HCT116 (cell line): ENCODE measurements around the gene USP24.

Experiments used
- EZH2 ChIP-seq: fragments of 200-600 bp; sonication (generic); IDR thresholded peaks from 2 replicates; pipeline ENCODE4 v1.6.1; 2017; ENCODE audit warnings: antibody characterized with exemption, mixed run types
- EZH2phosphoT487 ChIP-seq: fragments of 200-600 bp; IDR thresholded peaks from 2 replicates; pipeline ENCODE4 v1.6.1; 2018; ENCODE audit warnings: antibody characterized with exemption, borderline replicate concordance
- POLR2A ChIP-seq: IDR thresholded peaks from 2 replicates; pipeline ENCODE4 v1.7.0; 2011; ENCODE audit warnings: borderline replicate concordance; ENCODE audit not compliant: insufficient read depth, insufficient read length; ENCODE audit errors: extremely low read depth
- POLR2AphosphoS5 ChIP-seq: IDR thresholded peaks from 2 replicates; pipeline ENCODE4 v1.6.1; 2011; ENCODE audit warnings: mild to moderate bottlenecking, low read depth, low read length, moderate library complexity
- RAD21 ChIP-seq: IDR thresholded peaks from 2 replicates; pipeline ENCODE4 v1.6.1; 2012; ENCODE audit warnings: low read depth, mild to moderate bottlenecking
- YY1 ChIP-seq: IDR thresholded peaks from 2 replicates; pipeline ENCODE4 v1.6.1; 2011; ENCODE audit warnings: low read length, low read depth, moderate library complexity, mild to moderate bottlenecking; ENCODE audit not compliant: insufficient replicate concordance; ENCODE audit errors: extremely low read depth
- TF ChIP-seq, protein P1 (sequence below), 3 experiments: fragments of 200-600 bp in 1 of 3; sonication (generic) in 1 of 3; IDR thresholded peaks in 2 of 3; conservative IDR thresholded peaks in 1 of 3; 2 replicates each; pipeline ENCODE4 v1.5.1; 2012 to 2017; ENCODE audit warnings: low read depth in 2 of 3, low read length in 2 of 3, antibody characterized with exemption in 1 of 3, borderline replicate concordance in 1 of 3, control low read depth in 1 of 3, mild to moderate bottlenecking in 1 of 3, mixed read lengths in 1 of 3, mixed run types in 1 of 3, moderate library complexity in 1 of 3; ENCODE audit not compliant: insufficient read depth in 1 of 3
- TF ChIP-seq, protein P2 (sequence below): IDR thresholded peaks from 2 replicates; pipeline ENCODE4 v1.6.1; 2012
- TF ChIP-seq, protein P3 (sequence below): IDR thresholded peaks from 2 replicates; pipeline ENCODE4 v1.6.1; 2012; ENCODE audit warnings: low read depth
- TF ChIP-seq, protein P4 (sequence below): IDR thresholded peaks from 2 replicates; pipeline ENCODE4 v1.6.1; 2012

DNA sequence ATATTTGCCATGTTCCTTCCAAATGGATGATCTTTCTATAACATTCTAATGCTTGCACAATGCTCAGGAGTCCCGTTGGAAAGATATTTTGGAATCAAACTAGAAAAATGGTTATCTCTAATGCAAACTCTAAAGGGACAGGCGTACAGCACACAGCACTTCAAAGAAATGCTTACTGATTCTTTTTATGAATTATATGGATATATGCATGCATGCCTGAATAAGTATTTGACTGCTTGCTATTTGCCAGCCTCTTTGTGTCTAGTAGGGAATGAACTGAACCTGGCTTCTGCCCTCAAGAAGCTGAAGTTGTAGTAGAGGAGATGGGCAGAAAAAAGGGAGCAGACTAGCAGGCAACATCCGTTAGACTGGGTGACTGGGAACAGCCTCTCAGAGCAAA, 127.7 kb downstream of the USP24 start:
- TF ChIP-seq, protein P1, sequence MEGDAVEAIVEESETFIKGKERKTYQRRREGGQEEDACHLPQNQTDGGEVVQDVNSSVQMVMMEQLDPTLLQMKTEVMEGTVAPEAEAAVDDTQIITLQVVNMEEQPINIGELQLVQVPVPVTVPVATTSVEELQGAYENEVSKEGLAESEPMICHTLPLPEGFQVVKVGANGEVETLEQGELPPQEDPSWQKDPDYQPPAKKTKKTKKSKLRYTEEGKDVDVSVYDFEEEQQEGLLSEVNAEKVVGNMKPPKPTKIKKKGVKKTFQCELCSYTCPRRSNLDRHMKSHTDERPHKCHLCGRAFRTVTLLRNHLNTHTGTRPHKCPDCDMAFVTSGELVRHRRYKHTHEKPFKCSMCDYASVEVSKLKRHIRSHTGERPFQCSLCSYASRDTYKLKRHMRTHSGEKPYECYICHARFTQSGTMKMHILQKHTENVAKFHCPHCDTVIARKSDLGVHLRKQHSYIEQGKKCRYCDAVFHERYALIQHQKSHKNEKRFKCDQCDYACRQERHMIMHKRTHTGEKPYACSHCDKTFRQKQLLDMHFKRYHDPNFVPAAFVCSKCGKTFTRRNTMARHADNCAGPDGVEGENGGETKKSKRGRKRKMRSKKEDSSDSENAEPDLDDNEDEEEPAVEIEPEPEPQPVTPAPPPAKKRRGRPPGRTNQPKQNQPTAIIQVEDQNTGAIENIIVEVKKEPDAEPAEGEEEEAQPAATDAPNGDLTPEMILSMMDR (IDR thresholded peaks at IDR 0.05 in 2 of 3, conservative IDR thresholded peaks at IDR 0.05 in 1 of 3; ENCODE audit: borderline replicate concordance in 1 of 3, insufficient read depth in 1 of 3, low read depth in 2 of 3, low read length in 2 of 3) = no peak
- TF ChIP-seq, protein P2, sequence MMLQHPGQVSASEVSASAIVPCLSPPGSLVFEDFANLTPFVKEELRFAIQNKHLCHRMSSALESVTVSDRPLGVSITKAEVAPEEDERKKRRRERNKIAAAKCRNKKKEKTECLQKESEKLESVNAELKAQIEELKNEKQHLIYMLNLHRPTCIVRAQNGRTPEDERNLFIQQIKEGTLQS = no peak
- TF ChIP-seq, protein P3, sequence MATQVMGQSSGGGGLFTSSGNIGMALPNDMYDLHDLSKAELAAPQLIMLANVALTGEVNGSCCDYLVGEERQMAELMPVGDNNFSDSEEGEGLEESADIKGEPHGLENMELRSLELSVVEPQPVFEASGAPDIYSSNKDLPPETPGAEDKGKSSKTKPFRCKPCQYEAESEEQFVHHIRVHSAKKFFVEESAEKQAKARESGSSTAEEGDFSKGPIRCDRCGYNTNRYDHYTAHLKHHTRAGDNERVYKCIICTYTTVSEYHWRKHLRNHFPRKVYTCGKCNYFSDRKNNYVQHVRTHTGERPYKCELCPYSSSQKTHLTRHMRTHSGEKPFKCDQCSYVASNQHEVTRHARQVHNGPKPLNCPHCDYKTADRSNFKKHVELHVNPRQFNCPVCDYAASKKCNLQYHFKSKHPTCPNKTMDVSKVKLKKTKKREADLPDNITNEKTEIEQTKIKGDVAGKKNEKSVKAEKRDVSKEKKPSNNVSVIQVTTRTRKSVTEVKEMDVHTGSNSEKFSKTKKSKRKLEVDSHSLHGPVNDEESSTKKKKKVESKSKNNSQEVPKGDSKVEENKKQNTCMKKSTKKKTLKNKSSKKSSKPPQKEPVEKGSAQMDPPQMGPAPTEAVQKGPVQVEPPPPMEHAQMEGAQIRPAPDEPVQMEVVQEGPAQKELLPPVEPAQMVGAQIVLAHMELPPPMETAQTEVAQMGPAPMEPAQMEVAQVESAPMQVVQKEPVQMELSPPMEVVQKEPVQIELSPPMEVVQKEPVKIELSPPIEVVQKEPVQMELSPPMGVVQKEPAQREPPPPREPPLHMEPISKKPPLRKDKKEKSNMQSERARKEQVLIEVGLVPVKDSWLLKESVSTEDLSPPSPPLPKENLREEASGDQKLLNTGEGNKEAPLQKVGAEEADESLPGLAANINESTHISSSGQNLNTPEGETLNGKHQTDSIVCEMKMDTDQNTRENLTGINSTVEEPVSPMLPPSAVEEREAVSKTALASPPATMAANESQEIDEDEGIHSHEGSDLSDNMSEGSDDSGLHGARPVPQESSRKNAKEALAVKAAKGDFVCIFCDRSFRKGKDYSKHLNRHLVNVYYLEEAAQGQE = no peak
- TF ChIP-seq YY1 (no peak), RAD21 (no peak), POLR2A (no peak), EZH2 (no peak), POLR2AphosphoS5 (no peak), EZH2phosphoT487 (no peak)
- TF ChIP-seq, protein P4, sequence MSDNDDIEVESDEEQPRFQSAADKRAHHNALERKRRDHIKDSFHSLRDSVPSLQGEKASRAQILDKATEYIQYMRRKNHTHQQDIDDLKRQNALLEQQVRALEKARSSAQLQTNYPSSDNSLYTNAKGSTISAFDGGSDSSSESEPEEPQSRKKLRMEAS = no peak
